Neural cell (in vitro differentiated cells): ENCODE data around the gene LMO2. TPM values are rescaled to one million over a fixed set of nuclear protein-coding genes. Genes with fewer than 3 reads are reported as not detected.

ENCODE experiments used
- H2AFZ ChIP-seq: fragments of 200-600, 300-800 bp; sonication (generic), shearing (Covaris generic); 2 replicates; pipeline ENCODE4 v1.6.0; 2014; ENCODE audit warnings: low read depth, mild to moderate bottlenecking, antibody characterized with exemption, low read length, moderate library complexity
- H3F3A ChIP-seq: fragments of 200-600 bp; shearing (Covaris generic); 2 replicates; pipeline ENCODE4 v1.6.1; 2016; ENCODE audit warnings: mild to moderate bottlenecking, moderate library complexity, mixed read lengths, antibody characterized with exemption, low read length; ENCODE audit not compliant: insufficient read depth, poor library complexity, severe bottlenecking
- H3K27ac ChIP-seq: fragments of 200-600, 300-800 bp; sonication (generic), shearing (Covaris generic); 2 replicates; pipeline ENCODE4 v1.5.1; 2014; ENCODE audit warnings: mild to moderate bottlenecking, low read length, moderate library complexity
- H3K27me3 ChIP-seq: fragments of 300-800, 200-600 bp; sonication (generic), shearing (Covaris generic); 2 replicates; pipeline ENCODE4 v1.6.0; 2014; ENCODE audit warnings: mild to moderate bottlenecking, low read depth, low read length, moderate library complexity; ENCODE audit not compliant: insufficient read depth
- H3K36me3 ChIP-seq: fragments of 300-800, 200-600 bp; sonication (generic), shearing (Covaris generic); 2 replicates; pipeline ENCODE4 v1.5.1; 2014; ENCODE audit warnings: mild to moderate bottlenecking, antibody characterized with exemption, low read length, moderate library complexity; ENCODE audit not compliant: insufficient read depth
- H3K4me2 ChIP-seq: fragments of 300-800, 200-600 bp; sonication (generic), shearing (Covaris generic); 2 replicates; pipeline ENCODE4 v1.6.0; 2014; ENCODE audit warnings: mild to moderate bottlenecking, low read length
- H3K4me3 ChIP-seq: fragments of 300-800, 200-600 bp; sonication (generic), shearing (Covaris generic); 2 replicates; pipeline ENCODE4 v1.5.1; 2014; ENCODE audit warnings: mild to moderate bottlenecking, low read length, moderate library complexity
- H3K79me2 ChIP-seq: fragments of 200-600 bp; shearing (Covaris generic); replicated peaks from 2 replicates; pipeline ENCODE4 v1.6.0; 2014; ENCODE audit warnings: mild to moderate bottlenecking, low read length, moderate library complexity; ENCODE audit not compliant: insufficient read depth
- H3K9ac ChIP-seq: fragments of 300-800, 200-600 bp; sonication (generic), shearing (Covaris generic); 2 replicates; pipeline ENCODE4 v1.6.1; 2016; ENCODE audit warnings: mild to moderate bottlenecking, low read length, mixed read lengths
- H3K9me2 ChIP-seq: fragments of 200-600 bp; shearing (Covaris generic); 2 replicates; pipeline ENCODE4 v1.6.1; 2016; ENCODE audit warnings: mild to moderate bottlenecking, low read length, mixed read lengths; ENCODE audit not compliant: insufficient read depth
- H3K9me3 ChIP-seq: fragments of 200-600, 300-800 bp; sonication (generic), shearing (Covaris generic); 2 replicates; pipeline ENCODE4 v1.6.1; 2016; ENCODE audit warnings: mild to moderate bottlenecking, mixed run types, low read length, moderate library complexity, mixed read lengths
- H4K20me1 ChIP-seq: fragments of 200-600 bp; shearing (Covaris generic); 2 replicates; pipeline ENCODE4 v1.6.1; 2016; ENCODE audit warnings: mild to moderate bottlenecking, mixed run types; ENCODE audit not compliant: insufficient read depth
- CTCF ChIP-seq: fragments of 450-650 bp; IDR thresholded peaks from 2 replicates; pipeline ENCODE4 v1.5.1; 2014; ENCODE audit warnings: antibody characterized with exemption, mild to moderate bottlenecking, moderate library complexity; ENCODE audit not compliant: poor library complexity, severe bottlenecking
- EP300 ChIP-seq: fragments of 450-650 bp; conservative IDR thresholded peaks from 2 replicates; pipeline ENCODE4 v1.6.1; 2014; ENCODE audit warnings: antibody characterized with exemption, mild to moderate bottlenecking, moderate library complexity; ENCODE audit not compliant: poor library complexity, severe bottlenecking
- EZH2 ChIP-seq: fragments of 200-600, 300-800 bp; shearing (Covaris generic), sonication (generic); IDR thresholded peaks from 2 replicates; pipeline ENCODE4 v1.6.1; 2014; ENCODE audit warnings: antibody characterized with exemption, low read length, borderline replicate concordance, mild to moderate bottlenecking; ENCODE audit not compliant: insufficient read depth, poor library complexity, severe bottlenecking
- MXI1 ChIP-seq: fragments of 450-650 bp; conservative IDR thresholded peaks from 2 replicates; pipeline ENCODE4 v1.6.1; 2014; ENCODE audit warnings: antibody characterized with exemption, mild to moderate bottlenecking; ENCODE audit not compliant: poor library complexity, severe bottlenecking
- POLR2AphosphoS5 ChIP-seq: IDR thresholded peaks from 2 replicates; pipeline ENCODE4 v1.6.1; 2012
- RAD21 ChIP-seq: fragments of 450-650 bp; conservative IDR thresholded peaks from 2 replicates; pipeline ENCODE4 v1.6.1; 2014; ENCODE audit warnings: antibody characterized with exemption, mild to moderate bottlenecking, moderate library complexity
- SMC3 ChIP-seq: fragments of 450-650 bp; conservative IDR thresholded peaks from 2 replicates; pipeline ENCODE4 v1.6.1; 2014; ENCODE audit warnings: antibody characterized with exemption, mild to moderate bottlenecking, moderate library complexity; ENCODE audit not compliant: poor library complexity
- TAF1 ChIP-seq: IDR thresholded peaks from 2 replicates; pipeline ENCODE4 v1.6.1; 2012; ENCODE audit warnings: low read depth
- polyA plus RNA-seq: library from polyadenylated mRNA; depleted of rRNA; stranded (reverse); fragments of >200 nt; gene quantifications from 2 replicates; pipeline ENCODE4 v1.2.3, GENCODE V29; 2014
- TF ChIP-seq, protein P1 (sequence below): IDR thresholded peaks from 2 replicates; pipeline ENCODE4 v1.6.1; 2012; ENCODE audit warnings: borderline replicate concordance

Gene LMO2
- polyA plus RNA-seq, 1 donor from 2014 or later = 33.2 TPM

- no peak for TF ChIP-seq CTCF
- TF ChIP-seq EP300 = no peak
- TF ChIP-seq POLR2AphosphoS5 = no peak
- TF ChIP-seq RAD21 = no peak
- TF ChIP-seq SMC3 = no peak
- TF ChIP-seq TAF1 = no peak
- TF ChIP-seq EZH2 = no peak
- TF ChIP-seq, protein P1, sequence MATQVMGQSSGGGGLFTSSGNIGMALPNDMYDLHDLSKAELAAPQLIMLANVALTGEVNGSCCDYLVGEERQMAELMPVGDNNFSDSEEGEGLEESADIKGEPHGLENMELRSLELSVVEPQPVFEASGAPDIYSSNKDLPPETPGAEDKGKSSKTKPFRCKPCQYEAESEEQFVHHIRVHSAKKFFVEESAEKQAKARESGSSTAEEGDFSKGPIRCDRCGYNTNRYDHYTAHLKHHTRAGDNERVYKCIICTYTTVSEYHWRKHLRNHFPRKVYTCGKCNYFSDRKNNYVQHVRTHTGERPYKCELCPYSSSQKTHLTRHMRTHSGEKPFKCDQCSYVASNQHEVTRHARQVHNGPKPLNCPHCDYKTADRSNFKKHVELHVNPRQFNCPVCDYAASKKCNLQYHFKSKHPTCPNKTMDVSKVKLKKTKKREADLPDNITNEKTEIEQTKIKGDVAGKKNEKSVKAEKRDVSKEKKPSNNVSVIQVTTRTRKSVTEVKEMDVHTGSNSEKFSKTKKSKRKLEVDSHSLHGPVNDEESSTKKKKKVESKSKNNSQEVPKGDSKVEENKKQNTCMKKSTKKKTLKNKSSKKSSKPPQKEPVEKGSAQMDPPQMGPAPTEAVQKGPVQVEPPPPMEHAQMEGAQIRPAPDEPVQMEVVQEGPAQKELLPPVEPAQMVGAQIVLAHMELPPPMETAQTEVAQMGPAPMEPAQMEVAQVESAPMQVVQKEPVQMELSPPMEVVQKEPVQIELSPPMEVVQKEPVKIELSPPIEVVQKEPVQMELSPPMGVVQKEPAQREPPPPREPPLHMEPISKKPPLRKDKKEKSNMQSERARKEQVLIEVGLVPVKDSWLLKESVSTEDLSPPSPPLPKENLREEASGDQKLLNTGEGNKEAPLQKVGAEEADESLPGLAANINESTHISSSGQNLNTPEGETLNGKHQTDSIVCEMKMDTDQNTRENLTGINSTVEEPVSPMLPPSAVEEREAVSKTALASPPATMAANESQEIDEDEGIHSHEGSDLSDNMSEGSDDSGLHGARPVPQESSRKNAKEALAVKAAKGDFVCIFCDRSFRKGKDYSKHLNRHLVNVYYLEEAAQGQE = no peak
- no peak for TF ChIP-seq MXI1
- Histone ChIP-seq H3K9me2 (no peaks in the 10 kb centered on the region), H3K4me3 (no peak overlapping the region), H3K79me2 (no peaks in the 10 kb centered on the region), H3K27ac (no peak overlapping the region), H3F3A (no peaks in the 10 kb centered on the region), H3K9me3 (no peaks in the 10 kb centered on the region), H3K9ac (no peak overlapping the region), H2AFZ (no peak overlapping the region), H4K20me1 (no peaks in the 10 kb centered on the region), H3K4me2 (no peak overlapping the region), H3K27me3 (no peaks in the 10 kb centered on the region), H3K36me3 (no peaks in the 10 kb centered on the region)
Observed at GRCh38 chr11:33893711-33894397, 2.0 kb upstream of the LMO2 start.

- no peaks in the 10 kb centered on the region for H3K27me3 ChIP-seq
- TF ChIP-seq SMC3 = no peak
- no peak for TF ChIP-seq MXI1
- TF ChIP-seq, protein P1 = no peak
- TF ChIP-seq POLR2AphosphoS5 = no peak
- TF ChIP-seq EZH2 = no peak
- TF ChIP-seq EP300 = no peak
- no peak for TF ChIP-seq RAD21
- no peak for TF ChIP-seq CTCF
- TF ChIP-seq TAF1 = no peak
- no peak overlapping the region for H2AFZ ChIP-seq
- H3K4me3 ChIP-seq = no peak overlapping the region
- no peak overlapping the region for H3K4me2 ChIP-seq
- H3F3A ChIP-seq = no peaks in the 10 kb centered on the region
- H3K9me3 ChIP-seq = no peaks in the 10 kb centered on the region
- H3K9me2 ChIP-seq = no peaks in the 10 kb centered on the region
- no peaks in the 10 kb centered on the region for H3K36me3 ChIP-seq
- H3K9ac ChIP-seq = no peak overlapping the region
- H3K79me2 ChIP-seq = no peaks in the 10 kb centered on the region
- H3K27ac ChIP-seq = no peak overlapping the region
- H4K20me1 ChIP-seq = no peaks in the 10 kb centered on the region
Observed at GRCh38 chr11:33892906-33893594, 1.2 kb upstream of the LMO2 start.
